Activated CD4-positive, alpha-beta T cell treated with anti-CD3 and anti-CD28 coated beads, Interleukin-2, amount 50 U/mL, for 24 hours (primary cell): ENCODE data around the gene SIAH3.

Source experiments
- DNase-seq, 2 donors: peaks; one replicate each; pipeline ENCODE4 v3.0.0-alpha.2; 2020; ENCODE audit warnings: low read depth in 1 of 2, low spot score in 1 of 2

SIAH3 gene

GRCh38 chr13:45863709-45864590 is 12.4 kb upstream of the SIAH3 start:
- no peak for DNase-seq

GRCh38 chr13:45861322-45861721 is 9.8 kb upstream of the SIAH3 start:
- DNase-seq, result no peak

DNA sequence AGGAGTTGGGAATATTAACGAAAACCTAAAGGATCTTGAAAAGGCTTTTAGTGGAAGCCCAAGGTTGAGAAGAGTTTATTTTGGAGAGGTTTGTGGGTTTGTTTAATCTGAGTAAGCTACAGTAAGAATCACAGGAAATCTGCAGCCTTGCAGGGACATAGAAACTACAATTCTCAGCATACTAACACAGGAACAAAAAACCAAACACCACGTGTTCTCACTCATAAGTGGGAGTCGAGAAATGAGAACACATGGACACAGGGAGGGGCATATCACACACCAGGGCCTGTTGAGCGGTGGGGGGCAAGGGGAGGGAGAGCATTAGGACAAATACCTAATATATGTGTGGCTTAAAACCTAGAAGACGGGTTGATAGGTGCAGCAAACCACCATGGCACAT is 8.7 kb upstream of the SIAH3 start:
- no peak for DNase-seq

- no peak for DNase-seq
Observed at GRCh38 chr13:45859705-45860104, 8.2 kb upstream of the SIAH3 start.

DNA sequence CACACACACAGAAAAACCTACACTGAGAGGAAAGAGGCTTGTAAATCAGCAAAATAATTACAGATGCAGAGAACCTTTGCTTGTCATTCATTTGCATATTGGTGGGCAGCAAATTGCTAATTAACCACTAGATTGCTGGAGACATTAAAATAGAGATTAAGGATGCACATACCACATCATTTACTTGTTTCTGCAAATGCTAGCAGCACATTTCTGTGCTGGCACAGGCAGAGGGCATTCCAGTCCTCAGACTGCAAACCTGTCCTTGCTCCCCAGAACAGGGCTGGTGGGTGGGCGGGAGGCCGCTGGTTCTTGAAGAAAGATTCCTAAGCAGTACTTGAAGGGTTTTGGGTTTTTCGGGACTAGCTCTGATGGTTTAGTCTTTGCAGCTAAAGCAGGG is 941 bp upstream of the SIAH3 start:
- no peak for DNase-seq

- DNase-seq, result no peak
Observed at GRCh38 chr13:45851956-45852355, 403 bp upstream of the SIAH3 start.

DNA sequence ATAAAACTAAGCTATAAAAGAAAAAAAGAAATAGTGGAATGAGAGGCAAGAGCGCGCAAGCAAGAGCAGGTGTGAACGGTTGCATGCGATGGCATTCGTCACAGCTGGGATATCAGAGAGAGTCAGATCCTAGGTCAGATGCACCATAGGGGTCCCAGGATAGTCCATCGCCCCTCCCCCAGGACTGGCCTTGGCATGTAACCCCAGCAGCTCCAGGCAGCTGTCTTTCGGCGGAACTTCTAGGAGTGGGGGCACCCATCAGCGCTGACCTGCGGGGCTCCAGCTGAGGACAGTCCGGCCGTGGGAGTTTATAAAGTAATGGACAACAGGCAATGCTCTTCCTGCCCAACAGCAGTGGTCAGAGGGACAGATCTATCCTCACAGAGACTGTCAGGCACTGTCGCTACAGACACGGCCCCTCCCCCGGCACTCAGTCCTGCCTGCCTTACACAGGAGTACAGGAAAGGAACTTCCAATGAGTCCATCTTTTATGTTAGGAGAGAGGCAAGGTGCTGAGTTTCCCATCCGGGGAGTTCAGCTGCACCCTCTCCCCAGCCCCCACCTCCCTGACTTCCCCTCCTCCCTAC is 1.4 kb downstream of the SIAH3 start:
- no peak for DNase-seq

- DNase-seq, result no peak
Observed at GRCh38 chr13:45849408-45849807, 2.1 kb downstream of the SIAH3 start.

DNA sequence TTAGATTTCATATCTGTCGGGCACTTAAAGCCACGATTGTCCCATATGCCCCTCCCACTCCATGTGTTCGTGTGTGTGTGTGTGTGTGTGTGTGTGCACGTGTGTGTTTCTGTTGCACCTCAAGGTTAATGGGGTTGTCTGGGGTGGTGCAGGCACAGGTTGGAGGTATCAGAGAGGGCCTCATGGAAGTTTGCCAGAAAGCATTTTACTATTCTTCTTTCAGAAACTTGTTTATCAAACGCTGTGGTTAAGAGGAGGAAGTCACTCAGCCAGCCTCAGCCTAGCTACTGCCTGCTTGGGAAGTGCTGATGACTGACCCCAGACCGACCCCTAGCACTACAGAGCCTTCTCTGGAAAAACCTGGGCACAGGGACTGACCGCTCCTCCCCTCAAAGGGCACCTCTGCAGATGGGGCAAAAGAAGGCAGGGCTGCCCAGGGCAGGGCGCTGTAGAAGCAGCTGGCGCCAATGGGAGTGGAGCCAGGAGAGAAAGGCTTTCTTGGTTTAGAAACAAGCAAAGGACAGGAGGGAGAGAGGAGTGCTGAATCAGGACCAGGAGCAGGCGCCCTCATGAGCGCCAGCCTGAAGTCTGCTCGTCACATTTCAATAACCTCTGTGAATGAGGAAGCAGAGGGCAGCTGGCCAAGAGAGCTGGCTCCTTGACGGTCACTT is 3.9 kb downstream of the SIAH3 start:
- DNase-seq, result peak in 1 of 2 donors; percentile 2

- no peak for DNase-seq
Observed at GRCh38 chr13:45846681-45847080, 4.9 kb downstream of the SIAH3 start.

DNA sequence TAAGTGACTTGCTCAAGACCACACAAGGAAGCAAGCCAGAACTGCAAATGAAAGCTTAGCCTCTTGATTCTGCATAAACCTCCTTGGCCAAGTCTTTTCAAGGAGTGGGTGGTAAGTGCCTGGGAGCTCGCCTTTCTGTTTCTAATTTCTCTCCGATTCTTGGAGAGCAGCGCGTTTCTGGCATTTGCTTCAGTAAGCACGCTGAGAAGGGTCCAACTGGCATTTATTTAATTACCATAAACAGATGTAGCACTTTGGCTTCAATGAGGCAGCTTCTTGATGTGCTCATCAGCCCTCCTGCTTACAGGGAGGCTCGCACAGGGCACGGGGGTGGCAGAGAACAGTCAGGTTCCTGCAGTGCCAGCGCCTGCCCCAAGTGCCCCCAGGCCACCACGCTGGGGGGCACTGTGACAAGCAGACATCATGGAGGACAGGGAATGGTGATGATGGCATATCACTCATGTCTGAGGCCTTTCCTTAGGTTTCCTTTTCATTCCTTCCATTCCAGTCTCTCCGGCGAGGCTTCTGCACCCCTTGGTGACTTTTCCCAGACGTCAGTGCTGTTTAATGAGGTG is 13.3 kb downstream of the SIAH3 start:
- no peak for DNase-seq

DNA sequence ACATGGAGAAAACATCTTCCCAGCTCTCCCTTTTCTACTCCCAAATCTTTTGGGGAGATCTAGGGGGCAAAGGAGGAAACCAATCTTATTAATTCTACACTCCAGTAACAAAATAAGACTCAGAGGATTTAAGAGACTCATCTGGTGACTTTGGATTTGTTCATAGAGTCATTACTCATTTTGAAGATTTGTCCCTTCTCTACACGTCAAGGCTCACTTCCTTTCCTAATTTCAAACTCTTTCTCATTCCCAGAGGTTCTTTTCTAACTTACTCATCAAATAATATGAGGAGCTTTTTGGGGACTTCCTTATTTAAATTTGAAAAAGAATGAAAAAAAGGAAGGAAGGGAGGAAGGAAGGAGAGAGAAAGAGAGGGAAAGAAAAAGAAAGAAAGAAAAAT is 14.4 kb downstream of the SIAH3 start:
- no peak for DNase-seq

DNA sequence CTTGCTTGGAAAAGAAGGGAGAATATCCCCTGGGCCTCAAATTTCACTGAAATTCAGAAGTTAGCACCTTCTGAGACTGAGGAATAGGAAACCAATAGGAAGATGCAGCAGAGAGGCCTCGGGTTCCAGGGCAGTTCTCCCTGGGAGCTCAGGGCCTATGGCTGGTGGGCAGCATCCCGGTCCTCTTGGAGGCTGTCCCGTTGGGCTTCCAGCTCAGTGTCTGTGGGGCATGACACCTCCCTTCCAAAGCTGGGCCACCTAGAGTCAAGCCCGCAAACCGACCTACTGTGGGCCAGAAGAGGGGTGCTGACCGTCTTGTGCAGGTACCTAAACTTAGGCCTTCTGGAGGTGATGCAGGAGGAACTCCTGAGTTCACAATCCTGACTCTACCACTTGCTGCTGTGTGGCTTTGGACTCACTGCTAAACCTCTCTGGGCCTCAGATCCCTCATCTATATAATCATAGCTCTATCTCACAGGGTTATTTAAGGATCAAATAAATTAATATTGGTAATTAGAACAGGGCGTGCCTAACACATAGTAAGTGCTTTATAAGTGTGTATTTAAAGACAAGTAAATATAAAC is 17.1 kb downstream of the SIAH3 start:
- DNase-seq, result no peak

- no peak for DNase-seq
Observed at GRCh38 chr13:45833663-45834375, 17.7 kb downstream of the SIAH3 start.

DNA sequence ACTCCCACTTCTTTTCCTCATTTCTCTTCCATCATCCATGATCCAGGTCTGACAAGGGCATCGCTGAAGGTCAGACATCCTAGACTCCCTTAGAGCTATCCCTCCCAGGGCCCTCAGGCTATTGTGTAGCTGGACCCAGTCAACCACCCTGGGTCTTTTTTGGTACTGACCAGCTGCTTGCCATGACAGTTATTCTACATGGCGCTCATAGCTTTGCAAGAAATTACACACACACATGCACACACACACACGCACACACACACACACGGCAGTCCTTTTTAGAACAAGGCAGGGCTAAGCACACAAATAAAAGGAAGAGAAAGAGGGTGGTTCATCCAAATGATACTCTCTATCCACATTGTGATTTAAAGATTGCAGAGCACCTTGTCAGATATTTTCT is 18.3 kb downstream of the SIAH3 start:
- no peak for DNase-seq

DNA sequence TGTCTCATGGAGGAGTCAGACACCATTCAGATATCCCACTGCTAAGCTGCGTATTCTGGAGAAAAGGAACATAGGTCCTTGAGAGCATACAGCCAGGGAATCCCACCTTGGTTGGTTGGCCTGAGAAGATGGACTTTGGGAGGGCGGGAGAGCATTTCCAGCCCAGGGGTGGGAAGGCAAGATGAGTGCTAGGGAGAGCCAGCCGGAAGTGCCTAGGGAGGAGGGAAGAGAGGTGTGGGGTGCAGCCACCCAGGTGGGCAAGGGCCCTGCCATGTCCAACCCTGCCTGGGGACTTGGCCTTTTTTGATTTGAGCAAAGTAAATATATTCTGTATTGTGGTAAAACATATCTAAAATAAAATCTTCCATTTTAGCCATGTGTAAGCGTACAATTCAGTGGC is 19.7 kb downstream of the SIAH3 start:
- no peak for DNase-seq

- no peak for DNase-seq
Observed at GRCh38 chr13:45830121-45830520, 21.4 kb downstream of the SIAH3 start.

- DNase-seq, result no peak
Observed at GRCh38 chr13:45828256-45828968, 23.1 kb downstream of the SIAH3 start.

DNA sequence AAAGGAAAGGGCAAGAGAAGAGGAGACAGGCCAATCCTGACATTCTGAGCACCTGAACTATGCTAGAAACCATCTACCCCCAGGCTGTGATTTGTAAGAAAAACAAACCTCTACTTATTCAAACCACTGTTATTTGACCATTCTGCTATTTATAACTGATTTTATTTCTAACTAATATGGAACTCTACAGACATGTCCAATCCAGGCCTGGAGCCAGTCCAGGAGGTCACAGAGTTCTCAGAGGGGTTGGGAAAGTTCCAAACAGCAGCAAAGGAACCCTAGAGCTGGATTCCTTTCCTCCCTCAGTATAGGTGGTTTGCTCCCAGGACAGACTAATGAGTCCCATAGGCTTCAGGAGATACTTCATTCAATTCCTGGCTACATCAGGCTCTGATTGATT is 24.2 kb downstream of the SIAH3 start:
- DNase-seq, result no peak

DNA sequence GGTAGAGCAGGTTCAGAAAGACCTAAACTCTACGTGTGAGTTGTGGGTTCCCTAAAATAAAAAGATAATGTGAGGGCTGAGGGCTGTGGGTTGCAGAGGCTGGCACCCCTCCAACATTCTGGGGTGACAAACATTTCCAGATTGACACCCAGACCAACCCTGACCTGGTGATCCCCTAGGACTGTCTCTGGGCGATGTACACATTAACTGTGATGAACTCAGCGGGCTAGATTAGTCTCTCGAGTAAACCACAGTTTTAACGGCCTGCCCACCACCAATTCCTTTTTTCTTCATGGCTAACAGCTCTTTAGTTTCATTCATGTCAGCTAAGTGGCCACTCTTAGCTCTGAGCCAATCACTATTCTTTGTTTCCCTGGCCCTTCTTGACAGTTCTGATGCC is 24.8 kb downstream of the SIAH3 start:
- DNase-seq, result no peak

DNA sequence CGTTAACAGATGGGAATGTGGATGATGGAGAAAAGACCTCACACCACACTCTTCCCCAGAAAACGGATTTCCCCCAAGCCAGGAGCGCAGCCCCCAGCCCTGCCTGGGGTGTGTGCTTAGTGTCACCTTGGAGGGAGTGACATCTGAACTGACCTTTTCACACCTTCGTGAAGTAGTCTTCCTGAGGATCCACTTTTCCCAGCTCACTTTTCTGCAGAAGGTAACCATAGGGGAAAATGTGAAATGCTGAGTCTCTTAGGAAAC is 26.2 kb downstream of the SIAH3 start:
- DNase-seq, result no peak
